LHCN-M2 (cell line): ENCODE results near the gene LAMB1. TPM values are rescaled to one million over a fixed set of nuclear protein-coding genes. Genes with fewer than 3 reads are reported as not detected.
"Not testable (repeated sequence)": the region's sequence is repeated elsewhere in the genome, so short reads cannot be mapped to it uniquely, and the experiment has no call there.

ENCODE experiments used
- DNase-seq: peaks from one replicate; pipeline ENCODE4 v3.0.0-alpha.2; 2012; ENCODE audit warnings: low read depth
- total RNA-seq: library from RNA; depleted of rRNA; stranded (reverse); fragments of >200 nt; gene quantifications from 2 replicates; pipeline ENCODE4 v1.2.3, GENCODE V29; 2014

The LAMB1 gene
- total RNA-seq, 1 experiment from 2014 or later: 161 TPM

DNA sequence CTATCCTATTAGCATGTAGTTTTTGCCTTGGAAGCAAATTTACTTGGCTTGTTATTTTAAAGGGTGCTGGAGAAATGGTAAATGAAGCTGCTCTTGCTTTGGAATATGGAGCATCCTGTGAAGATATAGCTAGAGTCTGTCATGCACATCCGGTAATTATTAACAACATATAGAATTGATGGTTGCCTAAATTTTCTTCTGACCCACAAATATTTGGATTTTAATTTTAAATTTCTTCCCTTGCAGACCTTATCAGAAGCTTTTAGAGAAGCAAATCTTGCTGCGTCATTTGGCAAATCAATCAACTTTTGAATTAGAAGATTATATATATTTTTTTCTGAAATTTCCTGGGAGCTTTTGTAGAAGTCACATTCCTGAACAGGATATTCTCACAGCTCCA is 84.0 kb downstream of the LAMB1 start:
- DNase-seq: no peak

DNA sequence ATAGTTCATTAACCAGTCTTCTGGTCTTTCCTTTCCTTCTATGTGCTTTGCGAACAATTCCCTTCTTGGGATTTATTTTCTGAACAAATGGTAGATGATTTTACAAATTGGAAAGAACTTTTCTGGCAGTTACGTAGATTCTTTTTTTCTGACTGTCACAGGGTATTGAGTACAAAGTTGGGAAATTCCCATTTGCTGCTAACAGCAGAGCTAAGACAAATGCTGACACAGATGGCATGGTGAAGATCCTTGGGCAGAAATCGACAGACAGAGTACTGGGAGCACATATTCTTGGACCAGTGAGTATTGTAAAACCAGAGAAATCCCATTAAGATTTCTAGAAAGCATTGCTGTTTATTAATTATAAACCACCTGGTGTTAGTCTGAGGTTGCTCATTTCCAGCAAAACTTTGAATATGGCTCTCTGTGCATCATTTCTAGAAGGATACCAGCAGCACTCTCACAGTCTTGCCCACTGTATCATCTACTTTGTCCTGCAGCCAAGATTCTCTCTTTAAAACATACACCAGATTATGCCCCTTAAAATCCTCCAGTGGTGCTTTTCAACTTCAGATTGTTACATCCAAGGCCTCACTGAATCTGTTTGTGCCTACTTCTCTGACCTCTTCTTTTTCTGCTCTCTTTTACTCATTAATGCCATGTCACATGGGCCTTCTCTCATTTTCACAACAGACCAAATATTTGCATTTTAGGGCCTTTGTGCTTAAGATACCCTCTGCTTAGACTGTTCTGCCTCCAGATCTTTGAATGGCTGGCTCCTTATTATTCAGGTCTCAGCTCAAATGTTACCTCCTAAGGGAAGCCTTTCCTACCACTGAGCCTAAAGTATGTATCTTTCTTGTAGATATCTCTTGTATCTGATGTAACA is 85.0 kb downstream of the LAMB1 start:
- DNase-seq: no peak

DNA sequence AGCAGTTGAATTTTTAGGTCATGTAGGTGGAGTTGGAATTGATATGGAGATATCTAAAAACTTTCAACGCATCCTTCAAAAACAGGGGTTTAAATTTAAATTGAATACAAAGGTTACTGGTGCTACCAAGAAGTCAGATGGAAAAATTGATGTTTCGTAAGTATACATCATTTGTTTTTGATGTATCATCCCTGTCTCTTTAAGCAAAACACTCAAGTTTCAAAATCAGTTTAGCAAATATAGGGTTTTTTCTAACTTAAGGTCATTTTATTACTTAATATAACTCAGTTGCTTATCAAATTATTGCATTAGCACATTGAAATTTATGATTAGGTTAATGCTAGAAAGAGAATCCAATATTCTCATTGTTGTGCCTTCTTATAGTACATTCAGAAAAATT is 87.4 kb downstream of the LAMB1 start:
- DNase-seq: no peak

DNA sequence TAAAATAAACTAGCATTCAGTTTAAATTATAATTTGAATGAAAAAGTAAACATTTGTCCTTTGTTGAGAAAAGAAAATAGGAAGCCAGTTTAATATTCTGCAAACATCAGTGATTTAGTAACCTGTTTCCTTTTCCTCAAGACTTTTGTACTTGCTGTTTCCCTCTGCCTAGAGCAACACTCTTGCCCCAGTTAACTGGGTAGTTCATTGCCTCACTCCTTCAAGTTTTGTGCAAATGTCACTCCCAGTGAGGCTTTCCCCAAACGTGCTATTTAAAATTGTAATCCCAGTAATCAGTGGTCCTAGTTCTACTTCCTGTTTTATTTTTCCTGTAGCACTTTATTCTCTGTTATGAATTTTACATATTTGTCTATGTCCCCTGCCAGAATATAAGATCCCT is 88.1 kb downstream of the LAMB1 start:
- DNase-seq: no peak

DNA sequence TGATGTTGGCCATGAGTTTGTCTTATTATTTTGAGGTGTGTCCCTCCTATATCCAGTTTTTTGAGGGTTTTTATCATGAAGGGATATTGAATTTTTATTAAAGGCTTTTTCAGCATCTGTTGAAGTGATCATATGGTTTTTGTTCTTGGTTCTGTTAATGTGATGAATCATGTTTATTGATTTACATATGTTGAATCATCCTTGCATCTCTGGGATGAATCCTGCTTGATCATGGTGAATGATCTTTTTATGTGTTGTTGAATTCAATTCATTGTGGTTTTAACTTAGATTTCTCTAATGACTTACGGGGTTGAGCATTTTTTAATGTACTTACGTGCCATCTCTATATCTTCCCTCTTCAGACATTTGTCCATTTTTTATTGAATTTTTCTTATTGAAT is 89.1 kb downstream of the LAMB1 start:
- no peak for DNase-seq

DNA sequence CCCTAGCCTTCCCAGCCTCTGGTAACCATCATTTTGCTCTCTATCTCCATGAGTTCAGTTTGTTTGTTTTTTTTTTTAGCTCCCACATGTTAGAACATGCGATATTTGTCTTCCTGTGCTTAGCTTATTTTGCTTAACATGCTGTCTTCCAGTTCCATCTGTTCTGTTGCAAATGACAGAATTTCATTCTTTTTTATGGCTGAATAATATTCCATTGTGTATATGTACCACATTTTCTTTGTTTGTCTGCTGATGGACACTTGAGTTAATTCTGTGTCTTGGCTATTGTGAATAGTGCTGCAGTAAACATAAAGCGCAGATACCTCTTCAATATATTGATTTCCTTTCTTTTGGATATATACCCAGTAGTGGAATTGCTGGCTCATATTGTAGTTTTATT is 91.0 kb downstream of the LAMB1 start:
- DNase-seq: no peak

DNA sequence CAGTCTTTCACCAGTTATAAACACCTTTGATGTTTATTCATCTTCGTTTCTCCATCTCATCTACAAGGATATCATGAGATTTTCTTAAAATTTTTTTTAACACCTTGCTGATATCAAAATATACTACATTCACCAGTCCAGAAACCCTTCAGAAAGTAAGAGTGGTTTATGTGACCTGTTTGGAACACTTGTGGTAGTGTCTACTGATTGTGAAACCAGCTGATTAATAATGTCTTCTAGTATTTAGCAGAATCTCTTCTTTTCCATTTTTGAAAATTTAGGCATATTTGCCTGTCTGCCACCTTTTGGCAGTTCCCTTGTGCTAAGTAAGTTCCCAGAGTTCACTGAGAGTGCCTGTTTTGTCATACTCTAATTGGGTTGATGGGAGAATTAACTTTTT is 93.5 kb downstream of the LAMB1 start:
- DNase-seq: no peak

DNA sequence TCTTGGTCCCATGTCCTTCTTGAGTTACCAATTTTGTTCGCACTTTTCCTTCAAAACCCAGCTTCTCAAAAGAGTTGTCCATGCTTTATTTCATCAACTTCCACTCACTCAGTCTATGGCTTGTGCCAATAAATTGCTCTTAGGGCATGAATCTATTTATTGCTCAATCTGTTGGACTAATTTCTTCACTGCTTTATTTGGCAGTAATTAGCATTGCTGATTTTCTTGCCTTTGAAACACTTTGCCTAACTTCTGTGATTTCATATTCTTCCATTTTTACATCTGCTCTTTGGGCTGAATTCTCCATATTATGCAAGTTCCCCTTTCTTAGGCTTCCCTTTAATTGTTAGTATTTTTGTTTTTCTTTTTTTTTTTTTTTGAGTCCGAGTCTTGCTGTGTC is 95.2 kb downstream of the LAMB1 start:
- no peak for DNase-seq

DNA sequence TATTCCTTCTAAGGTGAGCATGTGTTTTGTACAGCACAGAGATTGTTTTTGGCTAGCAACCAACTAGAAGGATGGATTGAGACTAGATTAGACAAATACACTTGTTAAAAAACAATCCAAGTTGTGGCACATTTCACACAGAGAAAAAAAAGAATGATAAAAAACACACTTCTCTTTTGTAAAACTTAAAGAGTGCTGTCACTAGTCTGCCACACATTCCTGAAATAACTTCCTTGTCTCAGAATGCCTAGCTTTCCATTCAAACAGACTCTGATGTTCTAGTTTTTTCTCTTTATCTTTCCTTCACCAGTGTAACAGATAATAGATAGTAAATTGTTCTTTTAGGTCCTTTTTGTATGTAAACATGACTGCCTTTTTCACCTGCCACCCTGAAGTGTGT is 100.6 kb downstream of the LAMB1 start:
- DNase-seq: no peak

DNA sequence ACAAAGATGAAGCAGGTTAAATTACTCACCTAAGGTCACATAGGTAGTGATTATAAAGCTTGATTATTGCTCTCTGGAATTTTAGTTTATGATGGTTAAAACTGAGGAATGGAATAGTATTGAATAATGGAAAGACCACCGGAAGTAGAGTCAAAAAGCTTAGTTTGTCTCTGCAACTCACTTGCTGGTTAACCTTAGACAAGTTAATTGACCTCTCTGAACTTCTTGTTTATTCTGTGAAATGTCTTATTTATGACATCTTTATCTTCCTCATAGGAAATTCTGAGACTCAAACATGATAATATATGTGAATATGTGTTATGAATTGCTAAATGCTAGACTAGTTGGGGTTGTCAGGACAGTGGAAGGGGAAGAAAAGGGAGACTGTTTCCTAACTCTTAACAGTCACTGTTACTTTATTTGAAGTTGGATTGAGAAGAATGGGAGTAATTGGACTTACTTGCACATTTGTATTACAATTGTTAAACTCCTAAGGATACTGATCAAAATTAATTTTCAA is 102.4 kb downstream of the LAMB1 start:
- no peak for DNase-seq

DNA sequence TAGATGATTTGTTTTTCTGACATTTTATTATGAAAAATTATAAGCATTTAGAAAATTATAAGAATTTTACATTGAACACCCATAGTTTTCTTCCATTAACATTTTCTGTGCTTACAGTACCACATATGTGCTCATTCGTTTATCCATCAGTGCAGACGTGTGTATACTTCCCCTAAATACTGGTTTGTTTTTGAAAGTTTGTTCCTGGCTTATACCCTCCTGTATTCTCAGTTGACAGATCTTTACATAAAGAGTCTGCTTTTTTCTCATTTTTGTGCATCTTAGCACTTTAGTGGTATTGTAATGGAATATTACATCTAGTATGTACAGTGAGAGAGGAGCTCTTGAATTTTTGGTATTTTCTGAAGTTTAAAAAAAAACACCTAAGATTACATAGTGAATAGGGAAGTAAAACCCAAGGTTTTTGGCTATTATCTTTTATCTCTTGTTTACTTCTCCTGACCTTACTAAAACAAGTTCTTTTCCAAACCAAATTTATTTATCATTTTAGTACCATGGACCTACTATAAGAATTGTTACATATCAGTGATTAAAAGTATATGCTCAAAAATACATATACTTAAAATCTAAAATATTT is 103.9 kb downstream of the LAMB1 start:
- DNase-seq: no peak

DNA sequence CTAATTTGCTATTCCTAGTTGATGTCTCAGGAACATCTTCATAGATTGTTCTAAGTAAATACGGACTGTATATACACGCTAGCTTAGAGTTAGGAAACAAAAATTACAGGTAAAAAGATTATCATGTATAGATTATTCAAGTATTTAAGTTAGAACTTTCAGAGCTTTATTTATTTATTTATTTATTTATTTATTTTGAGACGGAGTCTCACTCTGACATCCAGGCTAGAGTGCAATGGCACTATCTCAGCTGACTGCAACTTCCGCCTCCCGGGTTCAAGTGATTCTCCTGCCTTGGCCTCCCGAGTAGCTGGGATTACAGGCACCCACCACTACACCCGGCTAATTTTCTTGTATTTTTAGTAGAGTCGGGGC is 110.6 kb downstream of the LAMB1 start:
- DNase-seq: not testable (repeated sequence)

DNA sequence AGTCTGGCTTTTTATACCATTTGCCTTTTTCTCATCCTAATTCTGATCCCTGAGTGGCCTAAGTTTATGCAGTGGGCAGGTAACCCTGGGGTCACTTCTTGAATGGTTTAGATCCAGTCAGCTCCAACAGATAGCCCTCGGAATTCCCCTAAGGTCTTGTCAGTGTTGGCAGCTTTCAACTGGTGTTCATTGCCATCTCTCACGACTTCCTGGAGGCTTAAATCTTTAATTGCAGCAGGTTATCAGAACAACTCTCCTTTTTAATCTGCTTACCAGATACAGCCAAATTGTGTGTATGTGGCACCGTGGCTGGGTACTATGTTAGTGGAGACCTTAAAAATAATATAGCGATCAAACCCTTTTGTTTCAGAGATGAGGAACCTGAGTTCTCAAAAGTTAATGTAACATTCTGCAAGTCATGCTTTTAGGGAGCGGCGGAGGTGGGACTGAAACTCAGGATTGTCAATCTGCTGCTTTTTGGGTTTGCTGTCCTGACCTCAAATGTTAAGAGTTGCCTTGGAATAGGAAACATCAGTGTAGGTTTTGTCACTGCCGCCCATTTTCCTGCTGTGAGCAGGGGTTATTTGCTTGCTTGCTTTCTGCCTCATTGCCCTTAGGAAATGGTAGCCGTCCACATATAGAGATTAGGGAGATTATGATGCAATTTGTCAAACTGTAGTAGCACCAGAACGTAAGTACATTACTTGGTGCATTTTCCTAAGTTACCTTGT is 111.2 kb downstream of the LAMB1 start:
- no peak for DNase-seq

DNA sequence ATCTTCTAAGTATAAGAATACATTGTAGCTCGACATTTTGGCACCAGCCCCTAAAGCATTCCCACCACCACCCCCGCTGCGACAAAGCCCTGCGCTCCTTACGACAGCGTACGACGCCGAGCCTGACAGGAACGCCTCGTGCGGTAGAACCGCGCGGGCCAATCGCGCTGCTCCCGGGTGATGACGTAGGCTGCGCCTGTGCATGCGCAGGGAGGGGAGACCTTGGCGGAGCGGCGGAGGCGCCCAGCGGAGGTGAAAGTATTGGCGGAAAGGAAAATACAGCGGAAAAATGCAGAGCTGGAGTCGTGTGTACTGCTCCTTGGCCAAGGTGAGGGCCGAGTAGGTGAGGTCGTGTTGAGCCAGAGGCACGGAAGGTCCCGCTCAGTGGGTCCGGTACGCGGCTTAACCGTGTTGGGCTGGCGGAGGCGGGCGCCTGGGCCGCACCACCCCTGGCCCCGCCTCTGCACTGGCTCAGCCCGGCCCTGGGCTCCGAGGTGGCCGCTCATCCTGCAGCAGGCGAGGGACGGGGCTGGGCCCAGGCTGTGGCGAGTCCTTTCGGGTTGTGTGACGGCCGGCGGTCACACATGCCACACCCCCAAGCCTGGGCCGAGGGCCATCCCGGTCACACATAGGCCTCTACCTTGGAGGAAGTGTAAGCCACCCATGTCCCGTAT is 111.9 kb downstream of the LAMB1 start, which contains the start of gene DLD:
Gene DLD, plus strand, starts transcription at position 222 of the 674 bp plus-strand sequence. Its CDS starts 68 bp downstream, at position 290.
- peak; percentile 92 for DNase-seq

DNA sequence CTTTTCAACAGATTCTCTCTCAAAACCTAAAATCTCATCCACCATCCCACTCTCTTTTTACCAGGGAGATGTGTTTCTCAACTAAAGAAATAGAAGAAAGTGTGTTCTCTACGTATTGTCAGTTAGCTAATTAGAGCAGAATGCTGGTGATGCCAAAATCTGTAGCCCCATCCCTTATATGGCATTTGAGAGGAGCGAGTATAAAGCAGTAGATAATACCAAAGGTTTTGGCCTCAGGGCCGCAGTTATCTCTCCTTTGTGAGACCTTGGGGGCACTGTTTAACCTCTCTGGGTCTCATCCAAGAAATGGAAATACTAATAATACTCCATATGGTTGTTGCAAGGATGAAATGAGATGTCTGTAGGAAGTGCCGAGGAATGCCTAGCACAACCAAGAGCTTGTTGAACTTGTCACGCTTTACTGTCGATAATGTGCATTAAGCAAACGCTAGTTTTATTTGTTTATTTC is 112.4 kb downstream of the LAMB1 start:
- no peak for DNase-seq

DNA sequence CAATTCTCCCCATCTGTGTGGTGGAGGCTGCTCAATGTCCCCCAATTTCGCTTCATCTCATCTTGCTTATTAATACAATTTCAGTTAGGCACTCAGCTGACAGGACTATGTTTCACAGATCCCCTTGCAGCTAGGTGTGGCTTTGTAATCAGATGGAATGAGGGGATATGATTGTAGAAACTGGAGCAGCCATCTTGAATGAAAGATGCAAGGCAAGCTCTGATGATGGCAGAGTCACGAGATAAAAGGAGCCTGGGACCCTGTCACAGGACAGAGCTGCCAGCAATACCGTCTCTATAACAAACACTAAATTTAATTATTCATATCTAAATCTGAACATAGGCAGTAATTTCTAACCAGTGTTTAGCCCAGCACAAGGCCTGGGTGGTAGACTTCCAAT is 113.0 kb downstream of the LAMB1 start:
- no peak for DNase-seq

DNA sequence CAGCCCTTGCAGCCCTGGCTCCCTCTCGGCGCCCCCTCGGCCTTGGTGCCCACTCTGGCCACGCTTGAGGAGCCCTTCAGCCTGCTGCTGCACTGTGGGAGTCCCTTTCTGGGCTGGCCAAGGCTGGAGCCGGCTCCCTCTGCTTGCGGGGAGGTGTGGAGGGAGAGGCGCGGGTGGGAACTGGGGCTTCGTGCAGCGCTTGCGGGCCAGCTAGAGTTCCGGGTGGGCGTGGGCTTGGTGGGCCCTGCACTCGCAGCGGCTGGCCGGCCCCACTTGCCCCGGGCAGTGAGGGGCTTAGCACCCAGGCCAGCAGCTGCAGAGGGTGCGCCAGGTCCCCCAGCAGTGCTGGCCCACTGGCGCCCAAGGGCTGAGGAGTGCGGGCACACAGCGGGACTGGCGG is 115.1 kb downstream of the LAMB1 start:
- not testable (repeated sequence) for DNase-seq

DNA sequence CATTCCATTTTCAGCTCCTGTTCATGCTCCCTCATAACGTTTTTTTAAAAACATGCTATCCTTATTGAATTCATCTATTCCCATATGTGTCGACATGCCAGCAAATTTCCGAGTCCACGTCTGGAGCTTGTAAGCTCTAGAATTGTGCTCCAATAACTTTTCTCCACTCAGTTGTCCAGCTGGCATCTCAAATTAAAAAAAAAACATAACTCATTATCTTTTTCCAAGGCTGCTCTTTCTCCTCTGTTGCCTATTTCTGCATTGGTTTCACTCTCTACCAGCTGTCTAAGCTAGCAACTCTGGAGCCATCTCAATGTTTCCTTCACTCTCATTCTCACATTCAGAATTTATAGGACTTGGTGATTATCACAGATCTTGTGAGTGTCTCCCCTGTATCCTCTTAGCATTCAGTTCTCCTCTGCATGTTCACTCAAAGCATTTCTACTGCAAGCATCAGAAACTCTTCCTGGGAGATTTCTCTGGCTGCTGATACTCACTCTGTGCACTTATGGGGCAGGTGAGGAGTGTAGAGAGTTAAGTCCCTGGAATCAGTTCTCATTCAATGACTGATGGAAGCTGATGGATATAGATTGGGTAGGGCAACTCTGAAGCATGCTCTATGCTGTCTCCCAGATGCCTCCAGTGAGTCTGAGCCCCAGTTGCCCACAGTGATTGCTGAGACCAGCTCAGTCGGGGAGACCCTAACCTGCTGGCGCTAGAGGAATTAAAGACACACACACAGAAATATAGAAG is 118.7 kb downstream of the LAMB1 start:
- DNase-seq: no peak

DNA sequence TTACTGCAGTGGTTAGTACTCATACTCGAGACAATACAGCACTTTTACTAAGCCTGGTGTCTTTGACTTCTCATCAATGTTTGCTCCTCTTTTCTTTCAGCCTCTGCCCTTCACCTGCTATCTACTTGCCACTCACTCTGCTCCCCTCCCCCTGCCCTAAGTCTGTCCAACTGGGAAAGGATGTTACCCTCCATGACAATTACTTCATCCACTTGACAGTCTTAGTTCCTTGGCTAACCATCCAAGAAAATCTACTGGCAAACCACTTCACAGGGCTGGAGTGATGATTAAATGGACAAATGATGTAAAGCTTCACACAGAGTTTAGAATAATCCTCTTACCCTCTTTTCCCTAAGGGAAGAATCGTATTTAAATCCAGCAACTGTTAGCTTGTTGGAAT is 120.2 kb downstream of the LAMB1 start:
- DNase-seq: no peak

DNA sequence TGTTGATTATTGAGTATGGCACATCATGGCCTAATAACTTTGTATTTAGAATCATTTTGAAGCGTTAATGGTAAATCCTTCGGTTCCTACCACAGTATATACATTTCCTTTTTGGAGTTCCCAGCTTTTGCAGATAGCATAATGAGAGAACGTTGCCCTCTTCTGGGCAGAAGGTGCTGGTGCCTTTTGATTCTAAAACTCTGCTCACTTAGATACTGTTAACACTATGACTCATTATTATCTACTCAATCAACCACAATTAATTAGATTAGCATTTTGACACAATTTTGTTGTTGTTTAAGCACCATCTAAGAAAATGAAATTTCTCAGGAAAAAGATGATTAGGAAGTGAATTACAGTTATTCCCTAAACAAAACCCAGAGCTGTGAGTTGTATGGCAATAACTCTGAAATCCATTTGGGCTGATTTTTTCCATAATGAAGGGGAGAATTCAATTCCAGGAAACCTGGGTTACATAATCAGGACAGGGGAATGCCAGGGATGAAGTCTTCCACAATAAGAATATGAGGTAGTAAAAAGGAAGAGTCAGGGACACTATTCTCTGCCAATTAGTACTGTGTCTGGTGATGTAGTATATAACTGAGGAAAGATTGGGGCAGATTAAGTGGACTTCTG is 123.4 kb downstream of the LAMB1 start:
- DNase-seq: peak; percentile 51
